DMS114 treated with DMSO at 0.1 percent for 48 hours (cell line): ENCODE data around the gene APLP2.

Source experiments
- DNase-seq: peaks from one replicate; lab custom pipeline; 2025; ENCODE audit not compliant: unreplicated experiment; lab: John Stamatoyannopoulos, UW

The APLP2 gene

DNA sequence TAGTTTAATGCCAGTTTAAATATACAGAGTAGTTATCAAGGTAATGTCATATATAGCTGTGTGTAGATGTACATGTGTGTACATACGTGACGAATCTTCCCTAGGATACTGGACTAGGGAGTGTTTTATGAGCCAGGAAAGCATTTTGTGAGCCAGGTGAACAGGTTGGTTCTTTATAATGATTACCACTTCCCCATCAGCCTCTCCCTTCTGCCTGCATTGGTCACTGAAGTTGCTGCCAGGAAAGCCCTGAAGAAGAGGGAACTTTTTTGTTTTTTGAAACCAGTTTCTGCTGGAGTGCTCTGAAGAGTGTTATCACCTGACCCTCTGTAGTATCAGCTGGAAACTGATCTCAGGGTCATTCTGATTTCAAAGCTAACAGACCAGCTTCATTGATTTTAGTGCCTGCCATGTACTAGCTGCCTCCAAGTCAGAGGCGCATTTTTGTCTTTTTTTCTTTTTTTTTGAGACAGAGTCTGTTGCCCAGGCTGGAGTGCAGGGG lies 75.7 kb downstream of the APLP2 start:
- DNase-seq, result no peak

DNA sequence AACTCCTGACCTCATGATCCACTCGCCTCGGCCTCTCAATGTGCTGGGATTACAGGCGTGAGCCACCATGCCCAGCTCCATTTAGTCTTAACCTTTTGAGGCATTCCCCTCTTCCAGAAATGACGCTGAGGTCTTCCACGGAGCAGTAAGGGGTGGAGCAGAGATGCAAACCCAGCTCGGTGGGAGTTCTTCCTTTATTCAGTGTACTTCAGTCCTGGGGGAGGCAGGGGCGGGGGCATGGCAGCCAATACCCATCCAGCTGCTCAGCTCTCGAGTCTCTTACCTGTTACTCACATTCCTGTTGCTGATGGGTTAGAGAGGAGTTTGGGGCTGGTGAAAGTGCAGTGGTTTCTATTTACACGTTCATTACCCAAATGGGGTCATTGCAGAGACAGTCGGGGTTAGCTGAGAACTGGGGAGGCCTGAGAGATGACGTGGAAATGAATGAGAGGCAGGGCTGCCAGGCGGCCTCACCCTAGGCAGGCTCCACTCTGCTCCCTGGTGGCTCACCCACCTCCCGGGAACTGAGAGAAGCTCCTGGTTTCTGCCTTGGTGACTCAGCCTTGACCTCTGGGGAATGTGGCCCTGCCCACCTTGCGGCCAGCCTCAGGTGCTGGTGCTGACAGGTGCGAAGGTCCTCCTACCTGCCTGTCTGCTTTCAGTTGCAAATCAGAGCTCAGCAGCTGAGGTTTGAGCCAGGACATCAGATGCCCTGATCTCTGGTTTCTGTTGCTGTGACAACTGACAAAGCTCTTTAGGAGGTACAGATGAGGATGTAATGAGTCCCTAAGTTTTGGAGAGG lies 76.5 kb downstream of the APLP2 start:
- DNase-seq, result no peak

DNA sequence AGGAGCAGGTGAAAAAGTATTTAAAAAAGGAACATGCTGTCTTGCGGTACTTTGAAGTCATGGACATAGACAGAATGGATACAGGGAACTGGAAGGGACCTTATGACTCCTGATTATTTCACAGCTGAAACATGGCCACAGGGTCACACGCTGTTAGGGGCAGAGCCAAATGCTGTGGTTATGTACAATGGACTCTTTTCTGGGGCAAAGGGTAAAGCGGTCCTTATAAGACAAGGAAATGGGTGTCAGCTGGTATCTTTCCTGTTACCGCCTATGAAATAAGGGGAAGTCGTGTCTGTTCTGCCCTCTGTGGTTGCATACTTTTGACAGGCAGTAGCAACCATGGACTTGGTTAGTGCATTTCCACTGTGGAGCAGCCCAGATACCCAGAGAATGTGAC lies 77.1 kb downstream of the APLP2 start:
- no peak for DNase-seq

DNA sequence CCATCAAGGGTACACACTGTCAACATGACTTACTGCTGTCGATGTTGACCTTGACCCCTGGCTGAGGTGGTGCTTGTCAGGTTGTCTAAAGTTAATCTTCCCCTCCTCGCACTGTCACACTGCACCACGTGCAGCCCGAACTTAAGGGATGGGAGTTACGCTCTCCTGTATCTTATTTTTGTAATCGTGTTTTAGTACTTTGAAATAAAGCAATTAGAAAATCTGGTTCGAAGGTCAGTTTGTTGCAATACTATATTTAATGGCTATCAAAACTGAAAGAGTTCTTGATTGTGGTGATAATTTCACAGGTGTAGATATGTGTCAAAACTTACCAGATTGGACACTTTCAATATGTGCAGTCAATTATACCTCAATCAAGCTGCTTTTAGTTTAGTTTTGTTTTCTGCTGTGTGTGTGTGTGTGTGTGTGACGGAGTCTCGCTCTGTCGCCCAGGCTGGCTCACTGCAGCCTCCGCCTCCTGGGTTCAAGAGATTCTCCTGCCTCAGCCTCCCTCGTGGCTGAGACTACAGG lies 79.2 kb downstream of the APLP2 start:
- no peak for DNase-seq

DNA sequence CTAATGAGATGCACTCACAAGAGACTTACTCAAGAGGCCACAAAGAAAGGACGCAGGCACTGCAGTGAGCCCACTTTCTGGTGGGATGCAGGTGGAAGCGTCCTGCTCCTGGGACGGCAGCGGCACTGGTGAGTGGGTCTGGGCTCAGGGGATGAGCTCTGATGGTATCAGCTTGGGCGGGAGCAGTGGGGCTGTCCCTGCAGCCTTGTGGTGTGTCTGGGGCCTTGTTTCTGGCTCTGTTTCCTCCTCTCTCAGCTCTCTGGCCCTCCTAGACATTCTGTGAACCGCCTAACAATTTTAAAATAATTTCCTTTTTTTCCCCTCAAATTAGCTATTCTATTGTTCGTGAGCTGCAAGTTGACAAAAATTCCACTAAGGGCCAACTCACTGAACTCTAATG lies 81.1 kb downstream of the APLP2 start:
- no peak for DNase-seq

DNA sequence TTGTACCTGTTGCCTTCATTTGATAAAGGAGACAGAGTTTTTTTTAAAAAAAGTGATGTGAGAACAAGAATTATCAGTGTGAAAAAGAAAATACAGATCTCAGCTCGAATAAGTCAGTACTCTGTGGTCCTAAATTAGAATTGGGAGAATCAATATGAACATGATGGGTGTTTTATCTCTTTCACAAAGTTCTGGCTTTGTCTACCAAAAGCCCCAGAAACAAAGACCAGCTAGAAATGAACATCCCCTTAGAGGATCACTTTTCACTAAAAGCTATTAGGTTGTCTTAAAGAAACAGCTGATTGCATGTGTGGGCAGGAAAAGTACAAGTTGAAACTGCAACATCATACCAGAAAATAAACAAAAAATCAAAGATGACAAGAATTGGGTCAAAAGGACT lies 81.5 kb downstream of the APLP2 start:
- no peak for DNase-seq

DNA sequence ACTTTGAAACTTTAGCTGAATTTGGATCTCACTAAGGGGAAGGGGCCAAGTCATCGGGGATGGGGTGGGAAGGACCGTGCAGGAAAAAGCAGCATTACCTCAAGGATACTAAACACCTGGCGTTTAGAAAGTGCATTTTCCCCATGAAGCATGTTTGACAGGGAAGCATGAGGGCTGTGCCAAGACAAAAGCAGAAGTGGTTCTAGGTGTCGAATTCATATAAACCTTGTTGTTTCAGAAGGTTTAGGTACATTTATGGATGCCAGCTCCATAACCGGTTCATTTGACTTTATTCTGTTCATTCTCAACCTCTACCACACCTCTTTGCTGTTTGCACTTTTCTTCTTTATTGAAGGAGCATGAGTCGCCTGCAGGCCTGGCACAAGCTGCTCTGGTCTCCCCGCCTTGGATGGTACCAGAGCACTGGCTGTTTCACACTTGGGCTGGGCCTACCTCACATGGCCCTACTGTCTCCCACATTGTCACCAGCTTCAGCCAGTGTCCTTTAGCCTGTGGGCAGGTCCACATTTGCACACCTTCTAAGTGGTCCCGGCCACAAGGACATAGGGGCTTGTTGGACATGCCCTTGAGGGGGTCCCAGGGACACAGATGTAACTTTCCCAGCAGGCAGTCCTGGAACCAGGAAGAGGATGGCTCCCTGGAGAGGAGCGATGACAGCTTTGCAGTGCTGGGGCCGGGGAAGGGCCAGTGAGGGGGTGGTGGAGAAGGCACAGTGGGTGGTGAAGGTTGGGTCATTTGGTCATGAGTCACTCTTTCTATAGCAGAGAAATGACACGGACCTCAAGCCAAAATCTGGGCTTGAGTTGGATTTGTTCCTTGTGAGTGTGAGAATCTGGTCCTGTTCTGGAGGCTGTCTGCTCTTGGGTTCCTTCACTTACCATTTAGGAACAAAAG lies 86.7 kb downstream of the APLP2 start:
- DNase-seq, result no peak

DNA sequence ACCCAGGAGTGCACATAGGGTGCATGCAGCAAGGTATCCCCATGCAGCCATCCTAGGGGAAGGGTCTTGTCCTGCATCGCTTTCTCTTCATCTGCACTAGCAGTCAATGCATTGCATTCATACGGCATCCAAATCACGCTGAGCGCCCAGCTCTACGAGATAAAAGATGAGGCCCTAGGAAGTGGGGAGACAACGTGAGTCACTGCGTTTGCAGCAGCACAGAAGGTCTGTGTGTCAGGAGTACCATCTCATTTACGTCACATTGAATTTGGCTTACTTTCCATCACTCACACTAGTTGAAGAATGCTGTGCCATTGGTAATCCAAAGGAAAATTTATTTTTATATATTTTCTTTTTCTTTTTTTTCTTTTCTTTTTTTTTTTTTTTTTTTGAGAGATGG lies 87.4 kb downstream of the APLP2 start:
- no peak for DNase-seq

DNA sequence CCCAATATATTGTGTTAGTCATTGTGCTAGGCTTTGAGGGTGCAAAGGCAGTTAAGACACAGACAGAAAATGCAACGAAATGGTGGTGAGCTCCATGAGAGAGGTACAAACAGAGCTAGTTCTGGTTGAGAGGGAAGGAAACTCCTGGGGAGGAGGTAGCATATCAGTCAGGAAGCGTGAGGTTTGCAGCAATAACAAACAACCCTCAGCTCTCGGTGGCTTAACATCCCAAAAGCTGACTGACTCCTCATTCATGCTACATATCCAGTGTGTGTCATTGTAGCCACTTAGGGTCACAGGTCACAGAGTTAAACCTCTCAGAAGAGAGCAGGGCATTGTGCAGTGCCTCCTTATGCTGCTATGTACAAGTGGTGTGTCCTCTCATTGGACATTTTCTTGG lies 88.1 kb downstream of the APLP2 start:
- DNase-seq, result no peak

DNA sequence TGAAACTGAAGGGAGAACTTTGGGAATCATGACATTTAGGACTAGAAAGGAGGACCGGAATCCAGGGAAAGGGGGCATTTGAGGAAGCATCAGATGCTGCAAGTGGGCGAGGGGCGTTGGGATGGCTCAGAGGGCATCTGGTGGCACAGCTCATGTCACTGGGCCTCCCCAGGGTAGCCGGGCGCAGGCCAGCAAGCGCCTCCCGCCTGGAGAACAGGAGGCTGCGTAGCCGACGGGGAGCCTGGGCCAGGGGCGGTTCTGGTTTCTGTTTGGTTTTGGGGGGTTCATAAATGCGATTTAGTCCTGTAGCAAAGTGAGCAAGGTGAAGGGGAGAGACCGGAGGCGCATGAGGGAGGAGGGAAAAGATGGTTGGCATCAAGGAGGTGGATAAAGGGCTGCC lies 89.4 kb downstream of the APLP2 start:
- no peak for DNase-seq

DNA sequence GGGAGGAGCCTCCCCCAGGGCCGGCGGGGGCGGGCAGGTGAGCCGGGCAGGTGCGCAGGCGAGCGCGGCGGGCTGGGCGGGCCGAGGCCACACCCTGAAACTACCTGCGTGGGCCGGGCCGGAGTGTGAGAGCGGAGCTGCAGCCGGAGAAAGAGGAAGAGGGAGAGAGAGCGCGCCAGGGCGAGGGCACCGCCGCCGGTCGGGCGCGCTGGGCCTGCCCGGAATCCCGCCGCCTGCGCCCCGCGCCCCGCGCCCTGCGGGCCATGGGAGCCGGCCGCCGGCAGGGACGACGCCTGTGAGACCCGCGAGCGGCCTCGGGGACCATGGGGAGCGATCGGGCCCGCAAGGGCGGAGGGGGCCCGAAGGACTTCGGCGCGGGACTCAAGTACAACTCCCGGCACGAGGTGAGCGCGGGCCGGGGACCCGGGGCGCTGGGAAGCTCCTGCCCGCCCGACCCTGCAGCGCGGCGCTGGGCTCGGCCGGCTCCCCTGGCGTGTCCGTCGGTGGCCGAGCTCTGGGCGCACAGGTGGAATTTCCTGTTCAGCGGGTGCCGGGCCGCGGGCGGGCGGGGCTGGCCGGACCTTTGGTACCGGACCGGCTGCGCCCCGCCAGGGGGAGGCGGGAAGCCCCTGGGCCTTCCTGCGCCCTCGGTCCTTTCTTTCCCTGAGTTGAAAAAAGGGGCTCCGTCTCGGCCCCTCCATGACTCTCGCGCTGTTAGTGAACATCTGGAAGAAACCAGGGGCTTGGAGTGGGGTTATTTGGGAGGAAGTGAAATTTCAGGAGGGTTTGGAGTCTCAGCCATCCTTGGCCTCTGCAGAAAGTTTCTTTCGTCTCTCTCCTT lies 90.2 kb downstream of the APLP2 start, which contains the start of gene ST14:
Gene ST14 (plus strand): TSS at position 126 of the 841 bp plus-strand sequence. CDS start 198 bp downstream, at position 324.
- no peak for DNase-seq

DNA sequence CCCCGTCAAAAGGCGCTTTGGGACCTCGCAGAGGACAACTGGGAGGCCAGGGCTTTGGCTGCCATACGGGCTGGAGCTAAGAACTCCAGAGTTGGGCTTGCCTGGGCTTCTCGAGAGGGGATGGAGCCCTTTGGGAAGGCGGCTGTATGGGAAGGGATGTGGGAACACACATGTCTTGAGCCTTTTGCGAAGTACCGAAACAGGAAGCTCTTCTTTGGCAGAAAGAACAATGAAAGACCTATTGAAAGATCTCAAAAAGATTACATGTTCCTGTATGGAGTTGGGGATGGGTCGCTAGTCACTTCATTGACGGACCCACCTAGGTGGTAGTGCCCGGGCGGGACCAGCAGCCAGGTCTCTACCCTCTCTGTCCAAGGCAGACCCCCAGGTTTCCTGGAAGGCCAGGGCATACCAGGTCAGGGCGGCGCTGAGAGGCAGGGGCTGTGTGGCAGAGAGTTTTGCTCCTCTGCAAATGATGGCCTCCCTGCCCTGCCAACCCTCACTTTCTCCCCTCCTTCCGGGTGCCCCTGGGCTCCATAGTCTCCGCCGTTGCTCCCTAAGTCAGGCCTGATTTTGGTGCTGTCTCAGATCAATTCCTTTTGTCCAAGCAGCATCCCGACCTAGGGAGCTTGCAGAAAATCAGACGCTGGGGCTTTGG lies 90.9 kb downstream of the APLP2 start:
- no peak for DNase-seq

DNA sequence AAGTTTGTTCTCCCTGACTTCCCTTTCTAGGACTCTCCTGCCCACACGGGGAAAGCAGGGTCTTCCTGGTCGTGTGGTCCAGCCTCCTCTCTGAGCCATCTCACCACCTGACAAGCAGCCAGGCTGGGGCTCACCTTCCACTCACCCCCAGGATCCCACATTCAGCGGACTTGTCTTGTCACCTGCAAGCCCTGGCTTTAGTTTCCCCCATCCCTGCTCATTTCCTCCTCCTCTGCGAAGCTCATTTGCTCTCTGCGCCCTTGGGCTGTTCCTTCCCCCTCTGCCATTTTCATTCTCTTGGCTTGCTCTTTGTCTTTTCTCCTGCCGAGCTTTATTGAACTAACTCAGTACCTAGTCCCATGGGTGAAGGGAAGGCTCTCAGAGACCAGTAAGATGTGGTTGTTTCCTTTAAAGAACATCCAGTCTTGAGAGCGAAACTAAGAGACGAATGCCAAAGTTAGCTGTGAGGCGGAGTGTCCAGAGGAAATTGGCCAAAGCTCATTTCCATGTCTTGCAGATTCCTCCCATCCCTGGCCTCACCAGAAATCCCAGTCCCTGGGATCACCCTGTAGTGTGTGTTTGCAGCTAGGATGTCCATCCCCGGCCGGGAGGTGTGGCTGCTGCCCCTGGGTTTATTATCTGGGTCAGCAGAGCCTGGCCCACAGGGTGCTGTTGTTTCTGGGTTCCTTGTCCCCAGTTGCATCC lies 91.9 kb downstream of the APLP2 start:
- no peak for DNase-seq

DNA sequence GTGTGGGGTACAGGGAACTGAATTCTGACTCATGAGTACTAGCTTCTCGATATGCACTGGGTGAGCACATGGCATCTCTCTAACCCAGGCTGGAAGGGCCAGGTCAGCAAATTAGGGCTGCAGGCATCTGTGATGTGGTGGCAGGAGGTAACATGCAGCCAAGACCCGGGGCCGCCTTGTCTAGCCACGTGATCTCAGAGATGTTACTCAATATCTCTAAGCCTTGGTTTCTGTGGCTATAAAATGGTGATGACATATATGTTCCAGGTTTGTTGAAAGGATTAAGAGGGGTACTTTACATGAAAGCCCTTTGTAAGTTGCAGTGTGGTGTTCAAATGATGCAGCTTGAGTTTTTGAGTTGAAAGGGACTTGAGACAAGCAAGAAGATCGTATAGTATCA lies 93.0 kb downstream of the APLP2 start:
- no peak for DNase-seq

DNA sequence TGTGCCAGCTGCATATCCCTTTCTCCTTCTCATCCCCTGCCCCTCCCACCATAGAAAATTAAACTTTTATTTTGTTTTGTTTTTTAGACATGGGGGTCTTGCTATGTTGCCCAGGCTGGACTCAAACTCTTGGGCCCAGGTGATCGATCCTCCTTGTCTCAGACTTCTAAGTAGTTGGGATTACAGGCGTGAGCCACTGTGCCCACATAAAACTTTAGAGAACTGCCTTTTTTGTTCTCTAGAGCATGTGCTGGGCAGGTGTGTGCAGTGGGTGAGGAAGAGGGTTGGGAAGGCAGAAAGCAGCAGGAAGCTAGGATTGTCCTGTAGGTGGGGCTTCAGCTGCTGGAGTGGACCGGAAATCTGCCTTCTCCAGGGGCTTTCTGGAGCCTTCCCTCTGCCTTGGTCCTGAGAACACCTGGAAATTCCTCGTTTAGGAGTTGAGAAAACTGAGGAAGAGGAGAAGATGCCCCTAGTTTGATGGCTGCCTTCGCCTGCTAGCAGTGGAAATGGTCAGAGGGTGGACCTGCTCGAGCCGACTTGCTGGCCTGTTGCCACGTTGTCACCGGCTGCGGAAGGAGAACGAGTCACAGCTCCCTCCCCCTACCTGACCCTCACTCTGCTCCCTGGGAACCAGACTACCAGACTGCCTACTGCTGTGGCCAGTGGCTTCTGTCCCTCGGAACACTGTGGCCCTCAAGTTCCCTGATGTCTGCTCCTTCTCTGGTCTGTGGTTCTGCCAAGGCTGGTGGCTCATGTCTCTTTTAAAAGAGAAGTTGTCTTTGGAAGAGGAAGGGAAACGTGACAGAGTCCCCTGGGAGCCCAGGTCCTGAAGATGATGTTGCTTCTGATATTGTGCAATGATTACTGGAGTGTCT lies 93.9 kb downstream of the APLP2 start:
- DNase-seq, result no peak

DNA sequence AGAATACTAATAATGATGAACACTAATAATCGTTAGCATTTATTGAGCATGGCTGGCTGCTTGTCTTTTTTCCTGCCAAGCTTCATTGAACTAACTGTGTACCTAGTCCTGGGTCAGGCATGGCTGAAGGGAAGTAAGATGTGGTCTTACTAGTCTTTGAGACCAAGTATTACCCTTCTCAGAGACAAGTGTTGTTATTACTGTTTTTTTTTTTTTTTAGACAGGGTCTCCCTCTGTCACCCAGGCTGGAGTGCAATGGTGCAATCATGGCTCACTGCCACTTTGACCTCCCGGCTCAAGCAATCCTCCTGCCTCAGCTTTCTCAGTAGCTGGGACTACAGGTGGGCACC lies 94.5 kb downstream of the APLP2 start:
- no peak for DNase-seq

DNA sequence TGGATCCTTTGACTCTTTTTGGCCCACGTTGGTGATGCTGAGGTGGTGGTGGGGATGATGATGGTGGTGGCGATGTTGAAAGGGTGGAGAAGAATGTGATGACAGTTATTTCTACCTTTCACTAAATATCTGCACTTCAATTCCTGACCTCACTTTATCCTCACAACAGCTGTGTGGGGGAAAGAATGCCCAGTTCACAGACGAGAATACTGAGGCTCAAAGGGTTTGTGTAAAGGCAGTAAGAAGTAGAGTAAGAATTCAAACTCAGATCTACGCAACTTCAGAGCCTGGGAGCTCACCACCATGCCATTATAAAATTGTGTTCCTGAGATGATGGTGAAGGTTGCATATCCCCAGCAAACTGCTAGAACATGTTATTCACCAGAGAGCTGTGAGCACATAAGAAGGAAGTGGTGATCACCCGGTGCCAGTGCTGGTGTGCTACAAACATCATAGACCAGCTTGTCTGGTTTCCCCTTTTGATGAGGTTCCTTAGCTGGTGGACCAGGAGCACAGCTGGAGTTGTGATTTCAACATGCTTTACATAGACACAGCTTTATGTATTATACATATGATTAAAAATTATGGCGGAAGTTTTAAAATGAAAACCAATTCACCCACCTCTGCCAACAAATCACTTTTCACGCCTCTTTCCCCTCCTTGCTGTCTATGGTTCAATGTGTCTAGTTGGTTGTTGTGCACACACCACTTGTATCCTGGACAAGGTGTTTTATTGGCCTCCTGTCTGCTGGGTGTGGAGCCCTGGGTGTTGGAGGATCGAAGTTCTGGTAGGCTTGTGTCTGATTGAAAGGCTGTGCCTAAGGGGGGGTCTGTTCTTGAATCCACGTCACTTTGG lies 96.1 kb downstream of the APLP2 start:
- no peak for DNase-seq

DNA sequence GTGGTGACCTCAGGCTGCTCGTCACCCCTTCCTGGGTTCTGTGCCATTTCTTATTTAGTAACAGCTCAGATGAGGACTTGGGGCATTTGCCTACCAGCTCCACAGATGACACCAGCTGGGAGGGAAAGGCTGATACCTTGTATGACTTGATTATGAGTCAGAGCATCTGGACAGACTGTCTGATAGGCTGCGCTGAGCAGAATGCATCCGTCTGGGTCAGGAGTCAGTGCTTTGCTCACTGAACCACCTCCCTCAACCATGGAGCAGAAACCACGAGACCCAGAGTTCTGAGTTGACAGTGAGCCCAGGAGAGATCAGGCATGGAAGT lies 96.7 kb downstream of the APLP2 start:
- no peak for DNase-seq
